K562 (cell line): Measurements from ENCODE around the gene MMP2. TPM values are rescaled to one million over a fixed set of nuclear protein-coding genes. Genes with fewer than 3 reads are reported as not detected.

Experiments used
- ATAC-seq: fragments of 200-7000 bp; cut with Tn5 transposase; 3 replicates; pipeline ENCODE4 v1.9.1; 2020; ENCODE audit warnings: moderate library complexity
- BruUV-seq: library from RNA; stranded (reverse); fragments of 400-500 nt; replicated peaks from 2 replicates; lab custom pipeline; 2021; lab: Mats Ljungman, UMichigan
- CTCF ChIA-PET: fragments of 300-600 bp; formaldehyde crosslinking; extraction: SDS; loops from one replicate; lab custom pipeline; 2021; ENCODE audit warnings: low intra/inter-chr PET ratio; lab: Yijun Ruan, JAX
- POLR2A ChIA-PET: fragments of 300-600, 350-650 bp; sonication (Branson Sonifier 250); formaldehyde crosslinking; extraction: SDS; loops from one replicate; lab custom pipeline; 2021; ENCODE audit warnings: antibody characterized with exemption, inconsistent platforms; lab: Yijun Ruan, JAX
- DNase-seq, 4 experiments: peaks; one replicate each; pipeline versions ENCODE4 v3.0.0 to v3.0.0-alpha.2; 2011 to 2018; ENCODE audit warnings: low spot score in 3 of 4, mixed read lengths in 3 of 4; ENCODE audit errors: extremely low read depth in 1 of 4
- FAIRE-seq: peaks from 2 replicates; lab custom pipeline; 2011; peaks lifted over from hg19 to GRCh38; lab: Jason Lieb, UNC
- H2AFZ ChIP-seq: 2 replicates; pipeline ENCODE4 v1.6.0; 2011; ENCODE audit warnings: low read depth, low read length, control low read depth, inconsistent platforms
- H3K27ac ChIP-seq: fragments of 200-600 bp; 3 replicates; pipeline ENCODE4 v1.8.0; 2011; ENCODE audit warnings: low read depth, mild to moderate bottlenecking, control low read depth, inconsistent platforms, low read length, moderate library complexity, mixed read lengths; ENCODE audit errors: extremely low read depth
- H3K27me3 ChIP-seq, 2 experiments: fragments of 300-600 bp in 1 of 2; 2 replicates in 1 of 2; 3 replicates in 1 of 2; pipeline versions ENCODE4 v1.6.0 to v1.8.0; 2011; ENCODE audit warnings: inconsistent platforms in 2 of 2, low read length in 2 of 2, mild to moderate bottlenecking in 1 of 2, mixed read lengths in 1 of 2, moderate library complexity in 1 of 2; ENCODE audit not compliant: control insufficient read depth in 2 of 2, insufficient read depth in 2 of 2
- H3K36me3 ChIP-seq: fragments of 300-600 bp; 3 replicates; pipeline ENCODE4 v1.8.0; 2011; ENCODE audit warnings: mild to moderate bottlenecking, low read length, inconsistent platforms; ENCODE audit not compliant: control insufficient read depth, insufficient read depth
- H3K4me1 ChIP-seq, 2 experiments: fragments of 200-600 bp in 1 of 2; replicated peaks in 1 of 2; 2 replicates in 1 of 2; 3 replicates in 1 of 2; pipeline versions ENCODE4 v1.5.1 to v1.8.0; 2011; ENCODE audit warnings: inconsistent platforms in 2 of 2, low read length in 2 of 2, mild to moderate bottlenecking in 1 of 2, mixed read lengths in 1 of 2, moderate library complexity in 1 of 2; ENCODE audit not compliant: control insufficient read depth in 2 of 2, insufficient read depth in 2 of 2
- H3K4me2 ChIP-seq: 2 replicates; pipeline ENCODE4 v1.6.1; 2011; ENCODE audit warnings: low read length, control low read depth, inconsistent platforms, mixed read lengths; ENCODE audit not compliant: insufficient read depth
- H3K4me3 ChIP-seq: fragments of 200-600 bp; sonication (generic), shearing (Covaris generic); 2 replicates; pipeline ENCODE4 v1.5.1; 2016; ENCODE audit warnings: control low read depth, inconsistent platforms
- H3K79me2 ChIP-seq: fragments of 200-600 bp; 3 replicates; pipeline ENCODE4 v1.8.0; 2011; ENCODE audit warnings: low read length, inconsistent platforms; ENCODE audit not compliant: control insufficient read depth, insufficient read depth
- H3K9ac ChIP-seq, 2 experiments: 2 replicates each; pipeline versions ENCODE4 v1.6.0 to v1.6.1; 2011; ENCODE audit warnings: low read depth in 2 of 2, low read length in 2 of 2, control low read depth in 1 of 2, inconsistent platforms in 1 of 2, mild to moderate bottlenecking in 1 of 2, mixed read lengths in 1 of 2; ENCODE audit not compliant: insufficient read depth in 1 of 2
- H3K9me1 ChIP-seq: one replicate; pipeline ENCODE4 v1.6.0; 2011; ENCODE audit warnings: inconsistent platforms, mild to moderate bottlenecking, low read length, moderate library complexity; ENCODE audit not compliant: control insufficient read depth, insufficient read depth
- H3K9me3 ChIP-seq: replicated peaks from 2 replicates; pipeline ENCODE4 v1.5.1; 2011; ENCODE audit warnings: low read depth, low read length, inconsistent platforms; ENCODE audit not compliant: control insufficient read depth, insufficient read depth
- H4K20me1 ChIP-seq: replicated peaks from 2 replicates; pipeline ENCODE4 v1.6.1; 2011; ENCODE audit warnings: low read length, inconsistent platforms, mixed read lengths; ENCODE audit not compliant: control insufficient read depth, insufficient read depth
- RBM25 ChIP-seq: fragments of 200-400 bp; formaldehyde crosslinking; IDR thresholded peaks from 2 replicates; pipeline ENCODE4 v1.6.1; 2018; ENCODE audit warnings: low read length, low read depth, moderate library complexity; ENCODE audit not compliant: severe bottlenecking
- SMARCB1 ChIP-seq: IDR thresholded peaks from 2 replicates; pipeline ENCODE4 v1.6.1; 2011; ENCODE audit warnings: improper control_type of control experiment, low read depth; ENCODE audit not compliant: insufficient read length
- ZFP36 ChIP-seq: fragments of 150-350 bp; IDR thresholded peaks from 2 replicates; pipeline ENCODE4 v1.6.1; 2018; ENCODE audit warnings: low read length, low read depth; ENCODE audit not compliant: partially characterized antibody
- WGBS: fragments of 100-300 bp; shearing (Covaris generic); methylation state at CpG from one replicate; pipeline ENCODE4 v1.1.6; 2016; ENCODE audit warnings: low coverage, mixed read lengths; ENCODE audit not compliant: insufficient coverage; ENCODE audit errors: missing lambda C conversion rate; 5-methylcytosine and 5-hydroxymethylcytosine counted together
- in situ Hi-C: fragments of 300-500 bp; cut with MboI; formaldehyde crosslinking; loops from 4 replicates; pipeline ENCODE4 v1.15.0; 2018; ENCODE audit warnings: inconsistent platforms, mixed read lengths
- intact Hi-C: fragments of 100-400 bp; cut with micrococcal nuclease; formaldehyde crosslinking; loops from 2 replicates; pipeline ENCODE4 v1.14.2; 2022
- polyA plus RNA-seq, 8 experiments: library from polyadenylated mRNA; depleted of rRNA in 4 of 8; stranded (reverse) in 5 of 8; unstranded in 3 of 8; fragments of >200 nt; fragmentation: Nextera tagmentation in 2 of 8; fragmentation: Illumina TruSeq in 1 of 8; extraction: Ambion mirVana in 2 of 8; extraction: Trizol in 1 of 8; gene quantifications; 2 replicates each; pipeline versions ENCODE4 v1.2.1 to v1.2.3, GENCODE V29; 2011 to 2014; ENCODE audit warnings: inconsistent platforms in 1 of 8, missing spikeins in 1 of 8
- total RNA-seq, 7 experiments: library from RNA; depleted of rRNA in 6 of 7; stranded (reverse); fragments of >200 nt in 6 of 7; fragmentation: Illumina TruSeq in 2 of 7; extraction: Trizol in 2 of 7; gene quantifications; 2 replicates each; pipeline versions ENCODE4 v1.2.1 to v1.2.3, GENCODE V29; 2011 to 2021; ENCODE audit warnings: low replicate concordance in 1 of 7
- TF ChIP-seq, protein P1 (sequence below): sonication (generic); formaldehyde crosslinking; IDR thresholded peaks from 2 replicates; pipeline ENCODE4 v1.5.0; 2020; ENCODE audit warnings: missing genetic modification reagents
- TF ChIP-seq, protein P2 (sequence below): fragments of 450-650 bp; IDR thresholded peaks from 2 replicates; pipeline ENCODE4 v1.6.1; 2018; ENCODE audit not compliant: partially characterized antibody

Gene MMP2
- total and polyA plus RNA-seq, 9 of the 15 experiments (the other 6 are each of a cell fraction or from before 2014, with no cell fraction given), result 0.05 to 0.53 TPM; not detected in 7

GRCh38 chr16:55496509-55497145 lies 17.6 kb downstream of the MMP2 start:
- Histone ChIP-seq H3K4me2 (no peak overlapping the region), H3K4me3 (no peak overlapping the region), H3K79me2 (no peaks in the 10 kb centered on the region), H4K20me1 (0 out of 2 replicates have a peak, but pooled peaks cover 4% of the 10 kb centered on the region), H3K27ac (no peak overlapping the region), H3K4me1 (peaks cover 0 to 17% of the 10 kb centered on the region in 2 experiments; a peak in 2 of 5 replicates), H3K9me3 (no peaks in the 10 kb centered on the region), H3K9me1 (no peaks in the 10 kb centered on the region), H3K36me3 (no peaks in the 10 kb centered on the region), H2AFZ (no peak overlapping the region), H3K27me3 (peaks cover 0 to 11% of the 10 kb centered on the region in 2 experiments; a peak in 4 of 5 replicates), H3K9ac (no peak overlapping the region)
- POLR2A ChIA-PET, result interaction anchor here (0.9 kb wide), 1 partner anchor 9 kb away, joined by 3 read pairs; no protein-coding TSS in a partner anchor
- intact Hi-C loops (loop anchor here (10.0 kb wide), 1 partner anchor 148 kb away; no protein-coding TSS in a partner anchor), in situ Hi-C loops (loop anchor here (10.0 kb wide), 1 partner anchor 348 kb away; no protein-coding TSS in a partner anchor)
- TF ChIP-seq, protein P1, sequence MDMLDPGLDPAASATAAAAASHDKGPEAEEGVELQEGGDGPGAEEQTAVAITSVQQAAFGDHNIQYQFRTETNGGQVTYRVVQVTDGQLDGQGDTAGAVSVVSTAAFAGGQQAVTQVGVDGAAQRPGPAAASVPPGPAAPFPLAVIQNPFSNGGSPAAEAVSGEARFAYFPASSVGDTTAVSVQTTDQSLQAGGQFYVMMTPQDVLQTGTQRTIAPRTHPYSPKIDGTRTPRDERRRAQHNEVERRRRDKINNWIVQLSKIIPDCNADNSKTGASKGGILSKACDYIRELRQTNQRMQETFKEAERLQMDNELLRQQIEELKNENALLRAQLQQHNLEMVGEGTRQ (CRISPR knock-in tag), result 0 out of 2 replicates have a peak, but pooled peaks have one; percentile 11
- TF ChIP-seq, protein P2, sequence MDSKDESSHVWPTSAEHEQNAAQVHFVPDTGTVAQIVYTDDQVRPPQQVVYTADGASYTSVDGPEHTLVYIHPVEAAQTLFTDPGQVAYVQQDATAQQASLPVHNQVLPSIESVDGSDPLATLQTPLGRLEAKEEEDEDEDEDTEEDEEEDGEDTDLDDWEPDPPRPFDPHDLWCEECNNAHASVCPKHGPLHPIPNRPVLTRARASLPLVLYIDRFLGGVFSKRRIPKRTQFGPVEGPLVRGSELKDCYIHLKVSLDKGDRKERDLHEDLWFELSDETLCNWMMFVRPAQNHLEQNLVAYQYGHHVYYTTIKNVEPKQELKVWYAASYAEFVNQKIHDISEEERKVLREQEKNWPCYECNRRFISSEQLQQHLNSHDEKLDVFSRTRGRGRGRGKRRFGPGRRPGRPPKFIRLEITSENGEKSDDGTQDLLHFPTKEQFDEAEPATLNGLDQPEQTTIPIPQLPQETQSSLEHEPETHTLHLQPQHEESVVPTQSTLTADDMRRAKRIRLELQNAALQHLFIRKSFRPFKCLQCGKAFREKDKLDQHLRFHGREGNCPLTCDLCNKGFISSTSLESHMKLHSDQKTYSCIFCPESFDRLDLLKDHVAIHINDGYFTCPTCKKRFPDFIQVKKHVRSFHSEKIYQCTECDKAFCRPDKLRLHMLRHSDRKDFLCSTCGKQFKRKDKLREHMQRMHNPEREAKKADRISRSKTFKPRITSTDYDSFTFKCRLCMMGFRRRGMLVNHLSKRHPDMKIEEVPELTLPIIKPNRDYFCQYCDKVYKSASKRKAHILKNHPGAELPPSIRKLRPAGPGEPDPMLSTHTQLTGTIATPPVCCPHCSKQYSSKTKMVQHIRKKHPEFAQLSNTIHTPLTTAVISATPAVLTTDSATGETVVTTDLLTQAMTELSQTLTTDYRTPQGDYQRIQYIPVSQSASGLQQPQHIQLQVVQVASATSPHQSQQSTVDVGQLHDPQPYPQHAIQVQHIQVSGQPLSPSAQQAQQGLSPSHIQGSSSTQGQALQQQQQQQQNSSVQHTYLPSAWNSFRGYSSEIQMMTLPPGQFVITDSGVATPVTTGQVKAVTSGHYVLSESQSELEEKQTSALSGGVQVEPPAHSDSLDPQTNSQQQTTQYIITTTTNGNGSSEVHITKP, result no peak
- TF ChIP-seq RBM25, result peak; percentile 74
- no peak for TF ChIP-seq SMARCB1
- TF ChIP-seq ZFP36, result peak; percentile 92
- CTCF ChIA-PET, result interaction anchor here (1.0 kb wide), 1 partner anchor 47 kb away, joined by 3 read pairs; no protein-coding TSS in a partner anchor
- ATAC-seq, result no peak
- DNase-seq, result no peak
- 2% methylated on average over 8 of the region's 8 CpGs for WGBS
- no TSS peak for BruUV-seq
- FAIRE-seq, result no peak
